ENCODE measurements around the gene RALY.

DNA sequence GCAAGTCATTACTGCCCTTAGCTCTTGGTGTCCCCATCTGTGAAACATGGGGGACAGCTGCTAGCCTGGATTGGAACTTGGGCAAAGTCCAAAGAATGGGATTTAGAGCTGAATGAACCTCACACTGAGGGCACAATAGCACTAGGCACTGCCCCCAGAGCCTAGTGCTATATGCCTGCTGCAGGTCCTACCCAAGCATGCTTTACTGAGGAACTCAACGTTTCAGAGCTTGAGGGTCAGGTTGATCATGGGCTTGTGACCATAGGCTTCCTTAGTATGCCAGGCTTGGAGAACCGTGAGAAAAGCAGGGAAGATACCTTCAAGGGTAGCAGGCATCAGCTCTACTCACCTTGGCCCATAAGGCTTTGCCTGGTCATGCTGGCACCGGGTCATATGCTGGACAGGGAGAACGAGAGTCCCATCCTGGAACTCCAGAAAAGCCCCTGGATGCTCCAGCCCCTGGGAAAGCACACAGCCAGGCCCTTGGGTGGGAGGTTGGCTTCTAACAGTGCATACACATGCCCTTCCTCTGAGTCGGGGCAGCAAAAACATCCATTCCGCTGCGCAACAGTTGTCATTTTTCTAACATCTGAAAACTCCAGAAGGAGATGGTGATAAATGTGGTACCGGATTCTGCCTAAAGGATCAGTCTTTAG is 88.6 kb downstream of the RALY start:
- TF ChIP-seq CREB5 (CRISPR knock-in tag; IDR thresholded peaks at IDR 0.05; ENCODE audit: low read depth) (no peak), ZNF8 (CRISPR knock-in tag; IDR thresholded peaks at IDR 0.05) (no peak), TCF4 (CRISPR knock-in tag; IDR thresholded peaks at IDR 0.05; ENCODE audit: borderline replicate concordance) (no peak), PATZ1 (CRISPR knock-in tag; IDR thresholded peaks at IDR 0.05; ENCODE audit: borderline replicate concordance) (no peak), PPARA (CRISPR knock-in tag; IDR thresholded peaks at IDR 0.05; ENCODE audit: borderline replicate concordance) (no peak), CSDC2 (CRISPR knock-in tag; IDR thresholded peaks at IDR 0.05) (no peak), OSR1 (CRISPR knock-in tag; IDR thresholded peaks at IDR 0.05) (no peak), ZFP3 (CRISPR knock-in tag; IDR thresholded peaks at IDR 0.05) (no peak), ESRRG (CRISPR knock-in tag; IDR thresholded peaks at IDR 0.05) (no peak), ZFP30 (CRISPR knock-in tag; IDR thresholded peaks at IDR 0.05) (no peak)
- TF ChIP-seq, protein P1, sequence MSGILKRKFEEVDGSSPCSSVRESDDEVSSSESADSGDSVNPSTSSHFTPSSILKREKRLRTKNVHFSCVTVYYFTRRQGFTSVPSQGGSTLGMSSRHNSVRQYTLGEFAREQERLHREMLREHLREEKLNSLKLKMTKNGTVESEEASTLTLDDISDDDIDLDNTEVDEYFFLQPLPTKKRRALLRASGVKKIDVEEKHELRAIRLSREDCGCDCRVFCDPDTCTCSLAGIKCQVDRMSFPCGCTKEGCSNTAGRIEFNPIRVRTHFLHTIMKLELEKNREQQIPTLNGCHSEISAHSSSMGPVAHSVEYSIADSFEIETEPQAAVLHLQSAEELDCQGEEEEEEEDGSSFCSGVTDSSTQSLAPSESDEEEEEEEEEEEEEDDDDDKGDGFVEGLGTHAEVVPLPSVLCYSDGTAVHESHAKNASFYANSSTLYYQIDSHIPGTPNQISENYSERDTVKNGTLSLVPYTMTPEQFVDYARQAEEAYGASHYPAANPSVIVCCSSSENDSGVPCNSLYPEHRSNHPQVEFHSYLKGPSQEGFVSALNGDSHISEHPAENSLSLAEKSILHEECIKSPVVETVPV (CRISPR knock-in tag; IDR thresholded peaks at IDR 0.05), result no peak
- TF ChIP-seq, protein P2, sequence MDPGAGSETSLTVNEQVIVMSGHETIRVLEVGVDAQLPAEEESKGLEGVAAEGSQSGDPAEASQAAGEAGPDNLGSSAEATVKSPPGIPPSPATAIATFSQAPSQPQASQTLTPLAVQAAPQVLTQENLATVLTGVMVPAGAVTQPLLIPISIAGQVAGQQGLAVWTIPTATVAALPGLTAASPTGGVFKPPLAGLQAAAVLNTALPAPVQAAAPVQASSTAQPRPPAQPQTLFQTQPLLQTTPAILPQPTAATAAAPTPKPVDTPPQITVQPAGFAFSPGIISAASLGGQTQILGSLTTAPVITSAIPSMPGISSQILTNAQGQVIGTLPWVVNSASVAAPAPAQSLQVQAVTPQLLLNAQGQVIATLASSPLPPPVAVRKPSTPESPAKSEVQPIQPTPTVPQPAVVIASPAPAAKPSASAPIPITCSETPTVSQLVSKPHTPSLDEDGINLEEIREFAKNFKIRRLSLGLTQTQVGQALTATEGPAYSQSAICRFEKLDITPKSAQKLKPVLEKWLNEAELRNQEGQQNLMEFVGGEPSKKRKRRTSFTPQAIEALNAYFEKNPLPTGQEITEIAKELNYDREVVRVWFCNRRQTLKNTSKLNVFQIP (CRISPR knock-in tag; IDR thresholded peaks at IDR 0.05; ENCODE audit: borderline replicate concordance, low read depth), result no peak
